HG03378 (cell line): Measurements from ENCODE around the gene CRIP3.

ENCODE experiments used
- ATAC-seq: cut with Tn5 transposase; IDR thresholded peaks from one replicate; pipeline ENCODE4 v1.9.1; 2021; ENCODE audit warnings: mild to moderate bottlenecking, moderate library complexity; ENCODE audit not compliant: unreplicated experiment

Gene CRIP3

DNA sequence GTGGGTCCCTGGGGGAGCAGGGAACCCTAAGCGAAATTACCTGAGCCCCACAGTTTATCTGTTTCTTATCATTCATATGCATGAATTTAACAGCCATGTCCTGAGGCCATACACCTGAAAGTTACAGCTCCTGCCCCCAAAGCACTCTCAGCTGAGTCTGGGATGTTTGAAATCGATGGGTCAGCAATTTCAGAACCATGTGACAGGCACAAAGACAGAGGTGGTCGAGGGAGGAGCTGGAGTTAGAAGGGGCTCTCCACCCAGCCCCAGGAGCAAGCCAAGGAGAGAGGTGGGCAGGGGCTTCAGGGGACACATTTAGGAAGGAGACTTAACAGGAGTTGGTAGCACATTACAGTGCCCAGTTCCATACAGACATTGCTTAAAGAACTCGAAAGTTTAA, 50.4 kb downstream of the CRIP3 start:
- no peak for ATAC-seq

DNA sequence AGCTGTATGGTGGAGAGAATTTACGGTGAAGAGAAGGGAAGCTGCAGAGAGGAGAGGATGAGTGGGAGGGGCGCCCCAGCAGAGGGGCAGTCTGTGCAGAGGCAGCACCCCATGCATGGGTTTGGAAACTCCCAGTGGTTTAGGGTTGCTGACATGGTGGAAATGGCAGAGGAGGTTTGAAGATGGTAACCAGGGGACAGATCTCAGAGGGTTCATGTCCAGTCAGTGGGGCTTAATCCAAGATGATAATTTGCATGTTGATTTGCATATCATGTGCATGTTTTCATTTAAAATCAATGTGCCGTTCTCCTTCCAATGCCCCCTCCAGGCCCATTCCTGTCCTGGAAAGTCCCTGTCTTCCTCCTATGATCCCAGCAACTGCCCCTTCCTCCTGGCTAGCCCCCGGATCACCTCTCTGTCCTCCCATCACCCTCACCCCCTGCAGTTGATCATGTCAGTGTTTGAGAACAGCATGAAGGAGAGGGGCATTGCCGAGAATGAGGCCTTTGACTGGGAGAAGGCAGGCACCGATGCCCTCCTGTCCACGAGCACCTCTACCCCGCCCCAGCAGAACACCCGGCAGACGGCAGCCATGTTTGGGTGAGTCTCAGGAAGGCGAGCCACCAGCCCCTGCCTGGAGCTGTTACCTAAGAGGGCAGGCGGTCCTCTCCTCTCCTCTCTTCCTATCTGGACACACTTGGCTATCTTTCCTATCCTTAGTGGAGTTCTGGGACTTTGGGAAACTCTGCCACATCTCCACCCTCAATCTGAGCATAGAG, 51.1 kb downstream of the CRIP3 start:
- ATAC-seq: no peak

DNA sequence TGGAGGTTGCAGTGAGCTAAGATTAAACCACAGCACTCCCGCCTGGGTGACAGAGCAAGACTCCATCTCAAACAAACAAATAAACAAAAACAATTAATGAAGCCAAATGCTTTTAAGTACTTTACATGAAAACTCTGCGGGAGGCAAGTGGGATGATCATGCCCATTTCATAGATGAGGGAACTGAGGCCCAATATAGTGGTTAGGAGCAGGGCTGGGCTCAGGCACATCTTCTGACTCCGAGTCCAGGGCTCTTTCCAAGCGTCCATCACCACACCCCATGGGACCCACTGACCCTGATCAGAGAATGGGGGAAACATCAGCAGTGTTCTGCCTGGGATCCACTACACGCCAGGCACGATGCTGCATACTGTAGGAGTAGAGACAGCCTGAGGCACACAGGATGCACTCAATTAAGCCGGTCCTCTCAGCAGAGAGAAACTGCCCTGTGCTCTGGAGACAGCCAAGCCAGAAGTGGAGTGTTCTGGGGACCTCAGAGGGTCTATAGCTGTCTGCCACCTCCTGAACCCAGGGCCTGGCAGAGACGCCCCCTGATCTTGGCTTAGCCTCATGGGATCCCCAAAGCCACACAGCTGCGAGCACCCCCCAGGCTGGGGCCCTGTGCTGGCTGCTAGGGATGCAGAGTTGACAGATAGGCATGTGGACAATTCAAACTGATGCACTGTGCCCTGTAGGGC, 51.8 kb downstream of the CRIP3 start:
- no peak for ATAC-seq
